C4-2B (cell line): Measurements from ENCODE around the gene RBM14.

Source experiments
- CTCF ChIP-seq: fragments of 450-650 bp; conservative IDR thresholded peaks from 2 replicates; pipeline ENCODE4 v1.5.1; 2017; ENCODE audit warnings: mild to moderate bottlenecking
- ZFX ChIP-seq: fragments of 450-650 bp; IDR thresholded peaks from 2 replicates; pipeline ENCODE4 v1.6.1; 2017

GRCh38 chr11:66646828-66647227 lies 30.4 kb downstream of the RBM14 start:
- no peak for TF ChIP-seq CTCF
- TF ChIP-seq ZFX, result no peak
